HG02943 (cell line): ENCODE data around the gene RNF113A.
A peak's percentile ranks its signal among the peaks of the same experiment; 100 is the strongest.
"Not testable (repeated sequence)": the region's sequence is repeated elsewhere in the genome, so short reads cannot be mapped to it uniquely, and the experiment has no call there.

Experiments used
- ATAC-seq: cut with Tn5 transposase; IDR thresholded peaks from one replicate; pipeline ENCODE4 v1.9.1; 2021; ENCODE audit warnings: mild to moderate bottlenecking, low read depth, moderate library complexity; ENCODE audit not compliant: unreplicated experiment

RNF113A gene

DNA sequence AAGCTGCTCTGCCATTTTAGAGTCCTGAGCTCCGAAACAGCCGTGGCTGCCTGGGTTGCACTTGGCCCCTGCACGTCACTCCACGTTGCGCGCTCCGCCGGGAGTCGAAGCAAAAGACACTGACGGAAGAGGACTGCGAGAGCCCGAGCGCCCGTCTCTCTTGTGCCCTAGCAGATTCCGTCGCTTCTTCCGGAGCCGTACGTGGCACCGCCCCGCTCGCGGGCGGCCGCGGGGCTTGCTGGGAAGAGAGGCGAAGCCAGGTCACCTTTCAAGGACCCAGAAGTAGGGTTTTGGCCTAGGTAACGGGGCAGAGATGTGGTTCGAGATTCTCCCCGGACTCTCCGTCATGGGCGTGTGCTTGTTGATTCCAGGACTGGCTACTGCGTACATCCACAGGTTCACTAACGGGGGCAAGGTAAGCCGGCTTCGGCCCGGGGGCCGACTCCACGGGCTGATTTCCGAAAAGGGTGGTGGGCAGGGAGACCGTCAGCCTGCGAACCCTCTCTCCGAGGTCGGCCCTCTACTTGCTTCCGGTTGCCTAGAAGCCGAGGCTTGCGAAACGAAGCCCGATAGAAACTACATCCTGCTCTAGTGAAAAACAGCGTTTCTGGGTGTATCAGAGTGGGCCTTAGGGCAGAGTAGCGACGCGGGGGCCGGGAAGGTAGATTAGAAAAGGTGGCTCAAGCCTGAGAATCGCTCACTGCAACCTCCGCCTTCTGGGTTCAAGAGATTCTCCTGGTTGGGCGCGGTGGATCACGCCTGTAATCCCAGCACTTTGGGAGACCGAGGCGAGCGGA, at the start of gene RNF113A, which contains the start of gene NDUFA1:
Gene RNF113A (minus strand): TSS at position 135 of the 797 bp plus-strand sequence. CDS start 120 bp downstream, at position 15.
Gene NDUFA1 (plus strand): TSS at position 234 of the 797 bp plus-strand sequence. CDS start 80 bp downstream, at position 314.
- ATAC-seq = peak; percentile 73

DNA sequence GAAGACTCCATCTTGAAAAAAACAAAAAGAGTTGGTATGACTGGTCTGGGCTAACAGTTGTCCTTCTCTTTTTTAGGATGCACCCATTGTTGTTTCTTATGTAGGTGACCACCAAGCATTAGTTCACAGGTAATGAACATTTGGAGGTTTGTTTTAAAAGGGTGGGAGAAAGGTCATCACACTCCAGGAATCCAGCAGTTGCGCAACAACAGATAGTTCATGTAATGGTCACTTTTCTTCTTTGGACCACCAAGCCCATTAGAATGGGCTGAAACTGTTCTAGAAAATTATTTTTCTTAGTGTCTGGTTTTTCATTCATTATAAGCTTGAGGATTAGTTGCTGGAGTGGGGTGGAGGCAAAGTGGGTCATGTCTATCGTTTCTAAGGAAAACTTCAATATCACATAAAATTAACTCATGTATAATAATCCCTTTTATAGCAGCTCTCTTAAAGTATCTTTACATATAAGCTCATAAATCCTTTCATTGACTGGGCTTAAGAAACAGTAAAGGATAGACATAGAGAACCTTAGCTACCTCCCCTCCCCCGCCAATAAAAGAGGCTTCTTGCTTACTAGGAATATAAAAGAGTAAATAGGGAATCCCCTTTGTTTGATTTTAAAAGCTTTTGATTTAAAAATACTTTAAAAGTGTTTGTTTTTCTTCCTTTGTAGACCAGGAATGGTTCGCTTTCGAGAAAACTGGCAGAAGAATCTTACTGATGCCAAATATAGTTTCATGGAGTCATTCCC, 48.5 kb upstream of the RNF113A start:
- ATAC-seq = no peak

DNA sequence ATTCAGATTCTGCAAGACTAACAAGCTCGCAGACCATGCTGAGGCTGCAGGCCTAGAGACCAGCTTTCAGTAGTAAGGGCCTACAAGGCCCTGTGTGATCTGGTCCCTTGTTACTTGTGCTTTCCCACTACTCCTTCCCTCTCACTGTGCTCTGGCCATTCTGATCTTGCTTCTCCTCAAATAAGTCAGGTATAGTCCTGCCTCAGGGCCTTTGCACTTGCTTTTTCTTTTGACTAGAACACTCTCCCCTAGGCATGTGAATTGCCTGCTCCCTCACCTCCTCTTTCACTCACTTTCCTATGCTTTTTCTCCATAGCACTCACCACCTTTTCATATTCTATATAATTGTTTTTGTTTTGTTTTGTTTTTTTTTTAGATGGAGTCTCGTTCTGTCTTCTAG, 46.3 kb upstream of the RNF113A start:
- ATAC-seq = no peak

DNA sequence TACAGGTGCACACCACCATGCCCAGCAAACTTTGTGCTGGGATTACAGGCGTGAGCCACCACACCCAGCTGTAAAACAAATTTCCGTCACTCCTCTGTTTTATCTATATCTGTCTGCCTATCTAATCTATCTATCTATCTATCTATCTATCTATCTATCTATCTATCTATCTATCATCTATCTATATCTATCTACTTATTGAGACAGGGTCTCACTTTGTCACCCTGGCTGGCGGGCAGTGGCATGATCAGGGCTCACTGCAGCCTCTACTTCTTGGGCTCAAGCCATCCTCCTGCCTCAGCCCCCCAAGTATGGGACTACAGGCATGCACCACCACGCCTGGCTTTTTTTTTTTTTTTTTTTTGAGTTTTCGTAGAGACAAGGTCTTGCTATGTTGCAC, 44.8 kb upstream of the RNF113A start:
- ATAC-seq = no peak

DNA sequence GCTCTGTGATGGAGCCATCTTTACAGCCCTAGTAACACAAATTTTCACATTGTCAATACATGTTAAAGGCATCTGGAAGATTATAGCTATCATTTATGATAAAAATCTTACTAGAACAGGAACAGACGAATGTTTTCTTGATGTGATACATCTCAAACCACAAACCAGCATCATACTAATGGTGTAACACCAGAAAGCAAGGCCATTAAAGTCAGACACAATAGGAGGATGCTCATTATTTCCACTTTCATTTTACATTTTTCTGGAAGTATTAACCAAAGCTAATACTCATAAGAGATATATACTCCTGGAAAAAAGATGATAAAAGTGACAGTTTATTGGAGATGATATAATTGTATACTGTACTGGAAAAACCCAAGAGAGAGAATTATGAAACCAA, 29.4 kb upstream of the RNF113A start:
- ATAC-seq = no peak

DNA sequence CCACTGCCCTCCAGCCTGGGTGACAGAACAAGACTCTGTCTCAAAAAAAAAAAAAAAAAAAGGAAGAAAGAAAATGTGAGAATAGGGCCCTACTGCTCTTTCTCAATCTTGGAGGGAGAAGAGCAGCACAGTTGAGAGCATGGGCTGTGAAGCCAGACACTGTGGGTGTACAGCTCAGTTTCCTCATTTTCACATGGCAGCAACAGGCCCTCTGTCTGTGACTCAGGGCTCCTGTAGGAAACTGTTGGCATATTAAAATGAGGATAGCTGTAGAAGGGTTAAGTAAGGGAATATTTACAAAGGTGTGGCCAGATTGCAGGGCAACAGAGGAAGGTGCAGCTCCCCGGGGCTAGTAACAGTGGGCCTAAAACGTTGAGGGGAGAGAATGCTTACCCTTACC, 27.6 kb upstream of the RNF113A start:
- no peak for ATAC-seq

DNA sequence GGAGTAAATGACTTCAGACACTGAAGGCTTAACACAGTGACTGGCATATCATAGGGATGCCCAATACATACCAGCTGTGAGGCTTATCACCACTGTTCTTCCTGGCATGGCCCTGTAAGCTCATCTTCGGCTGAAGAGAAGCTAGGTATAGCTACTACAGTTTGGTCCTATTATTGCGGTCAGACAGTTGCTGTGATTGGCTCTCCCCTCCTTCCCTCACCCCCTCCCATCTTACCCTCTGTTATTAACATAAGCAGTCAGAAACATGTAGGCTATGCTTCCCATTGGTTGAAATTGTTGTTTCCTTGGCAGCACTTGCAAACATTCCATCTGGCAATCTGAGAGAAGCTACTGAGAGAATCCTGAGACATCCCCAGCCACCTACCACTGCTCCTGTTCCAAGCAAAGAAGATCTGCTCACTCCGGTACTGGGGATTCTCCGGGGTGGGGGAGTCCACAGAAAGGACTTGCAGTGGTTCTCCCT, 24.4 kb upstream of the RNF113A start, which contains the start of gene AKAP14:
Gene AKAP14 (plus strand): TSS at position 51 of the 484 bp plus-strand sequence. CDS start 7,331 bp downstream, outside the sequence.
- no peak for ATAC-seq

DNA sequence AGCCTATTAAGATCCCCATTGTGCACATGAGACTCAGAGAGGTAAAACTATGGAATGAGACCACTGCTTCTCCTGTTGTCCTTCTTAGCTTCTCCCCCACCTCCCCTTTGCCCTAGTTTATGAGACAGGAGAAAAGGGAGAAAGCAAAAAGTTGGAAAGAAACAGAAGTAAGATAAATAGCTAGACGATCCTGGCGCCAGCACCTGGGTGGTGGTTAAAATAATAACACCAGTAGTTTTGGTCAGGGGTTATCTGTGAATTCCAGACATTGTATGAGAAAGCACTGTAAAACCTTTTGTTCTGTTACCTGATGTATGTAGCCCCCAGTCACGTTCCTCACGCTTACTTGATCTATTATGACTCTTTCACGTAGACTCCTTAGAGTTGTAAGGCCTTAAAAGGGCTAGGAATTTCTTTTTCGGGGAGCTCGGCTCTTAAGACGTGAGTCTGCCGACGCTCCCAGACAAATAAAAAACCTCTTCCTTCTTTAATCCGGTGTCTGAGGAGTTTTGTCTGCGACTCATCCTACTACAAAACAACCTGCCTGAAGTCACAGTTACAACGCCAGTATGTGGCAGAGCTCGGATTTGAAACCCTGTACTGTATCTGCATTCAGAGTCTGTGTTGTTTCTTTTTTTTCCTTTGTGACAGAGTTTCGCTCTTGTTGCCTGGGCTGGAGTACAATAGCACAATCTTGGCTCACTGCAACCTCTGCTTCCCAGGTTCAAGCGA, 20.6 kb upstream of the RNF113A start:
- ATAC-seq = not testable (repeated sequence)

DNA sequence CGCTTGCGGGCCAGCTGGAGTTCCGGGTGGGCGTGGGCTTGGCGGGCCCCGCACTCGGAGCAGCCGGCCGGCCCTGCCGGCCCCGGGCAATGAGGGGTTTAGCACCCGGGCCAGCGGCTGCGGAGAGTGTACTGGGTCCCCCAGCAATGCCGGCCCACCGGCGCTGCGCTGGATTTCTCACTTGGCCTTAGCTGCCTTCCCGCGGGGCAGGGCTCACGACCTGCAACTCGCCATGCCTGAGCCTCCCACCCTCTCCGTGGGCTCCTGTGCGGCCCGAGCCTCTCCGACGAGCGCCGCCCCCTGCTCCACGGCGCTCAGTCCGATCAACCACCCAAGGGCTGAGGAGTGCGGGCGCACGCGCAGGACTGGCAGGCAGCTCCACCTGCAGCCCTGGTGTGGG, 19.1 kb upstream of the RNF113A start:
- not testable (repeated sequence) for ATAC-seq

DNA sequence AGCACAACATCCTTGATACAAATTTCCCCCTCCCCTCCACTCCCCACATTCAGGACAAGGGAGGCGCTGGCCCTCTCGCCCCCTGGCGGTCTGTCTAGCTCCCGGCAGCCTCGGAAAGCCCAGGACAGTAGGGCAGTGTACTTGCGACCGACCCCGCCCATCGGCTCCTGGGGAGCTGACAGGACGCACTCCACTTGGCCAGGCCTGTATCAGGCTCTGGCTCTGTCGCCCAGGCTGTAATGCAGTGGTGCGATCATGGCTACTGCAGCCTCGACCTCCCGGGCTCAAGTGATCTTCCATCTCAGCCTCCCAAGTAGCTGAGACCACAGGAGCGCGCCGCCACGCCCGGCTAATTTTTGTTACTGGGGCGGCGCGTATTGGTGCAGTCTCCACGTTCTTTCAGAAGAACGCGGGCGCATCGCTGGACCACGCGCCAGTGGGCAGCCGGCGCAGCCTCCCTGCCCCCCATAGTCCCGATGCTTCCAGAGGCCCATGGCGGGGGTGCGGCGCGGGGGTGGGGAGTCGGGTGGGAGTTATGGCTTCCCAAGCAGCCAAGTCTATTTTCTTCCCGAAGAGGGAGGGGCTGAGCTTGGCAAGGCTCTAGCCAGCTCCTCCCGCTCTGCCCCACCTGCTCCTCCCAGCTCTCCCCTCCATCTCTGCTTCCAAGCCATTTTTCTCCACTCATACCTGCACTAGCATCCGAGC, 16.3 kb upstream of the RNF113A start:
- no peak for ATAC-seq

DNA sequence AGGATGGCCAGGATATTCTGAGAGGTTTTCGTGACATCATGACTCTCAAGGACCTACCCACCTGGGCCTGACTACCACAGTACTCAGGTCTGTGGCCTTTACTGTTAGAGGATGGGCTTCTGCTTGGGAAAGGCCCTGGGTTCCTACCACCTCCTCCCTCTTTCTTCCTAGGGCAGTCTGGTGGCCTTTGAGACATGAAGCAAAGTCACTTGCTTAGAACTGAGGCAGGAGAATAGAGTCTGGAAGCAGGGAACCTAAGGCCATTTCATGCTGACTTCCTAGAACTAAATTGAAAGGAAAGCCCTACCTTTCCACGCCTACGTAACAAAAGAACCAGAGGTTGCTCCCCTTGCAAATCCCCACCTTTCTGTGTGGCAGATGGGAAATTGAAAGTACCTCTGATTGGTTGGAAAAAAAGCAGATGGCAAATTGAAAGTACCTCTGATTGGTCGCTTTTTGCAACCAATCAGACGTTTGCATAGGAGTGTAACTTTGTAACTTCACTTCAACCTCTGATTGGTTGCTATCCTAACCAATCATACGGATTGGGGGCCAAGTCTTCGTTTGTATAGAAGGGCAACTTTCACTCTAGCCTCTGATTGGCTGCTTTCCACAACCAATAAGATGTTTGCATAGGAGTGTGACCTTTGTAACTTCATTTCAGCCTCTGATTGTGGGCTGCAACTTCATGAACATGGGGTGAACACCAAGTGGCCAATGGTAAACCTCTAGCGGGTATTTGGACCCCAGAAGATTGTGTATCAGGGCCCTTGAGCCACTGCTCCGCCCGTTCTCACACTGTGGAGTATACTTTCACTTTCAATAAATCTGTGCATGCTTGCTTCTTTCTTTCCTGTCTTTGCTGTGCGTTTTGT, 14.3 kb upstream of the RNF113A start:
- no peak for ATAC-seq

DNA sequence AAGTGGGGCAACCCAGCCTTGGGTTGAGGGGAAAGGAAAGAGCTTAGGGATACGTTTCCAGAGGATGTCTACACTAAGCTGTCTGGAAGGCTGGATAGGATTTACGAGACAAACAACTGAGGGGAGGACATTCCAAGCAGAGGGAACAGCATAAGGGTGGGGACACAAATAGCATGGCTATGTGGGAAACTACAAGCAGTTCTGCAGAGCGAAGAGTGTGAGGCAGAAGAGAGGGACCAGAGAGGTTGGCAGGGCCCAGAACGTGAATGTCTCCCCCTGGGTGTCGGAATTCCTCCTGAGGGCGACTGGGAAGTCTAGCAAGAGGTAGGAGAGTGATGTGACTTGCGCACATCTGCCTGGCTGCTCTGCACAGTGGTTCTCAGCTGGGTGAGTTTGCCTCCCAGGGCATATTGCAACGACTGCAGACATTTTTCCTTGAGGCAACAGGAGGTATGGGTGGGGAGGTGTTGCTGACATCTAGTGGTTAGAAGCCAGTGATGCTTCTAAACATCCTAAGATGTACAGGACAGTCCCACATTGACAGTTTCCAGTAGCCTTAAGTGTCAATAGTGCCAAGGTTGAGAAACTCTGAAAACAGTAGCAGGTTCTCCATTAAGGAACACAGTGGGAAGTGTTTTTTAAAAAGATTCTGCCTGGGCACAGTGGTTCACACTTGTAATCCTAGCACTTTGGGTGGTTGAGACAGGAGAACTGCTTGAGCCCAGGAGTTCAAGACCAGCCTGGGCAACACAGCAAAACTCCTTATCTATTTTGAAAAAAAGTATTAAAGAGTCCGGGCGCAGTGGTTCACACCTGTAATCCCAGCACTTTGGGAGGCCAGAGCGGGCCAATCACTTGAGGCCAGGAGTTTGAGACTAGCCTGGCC, 9.3 kb upstream of the RNF113A start:
- ATAC-seq = peak; percentile 85

DNA sequence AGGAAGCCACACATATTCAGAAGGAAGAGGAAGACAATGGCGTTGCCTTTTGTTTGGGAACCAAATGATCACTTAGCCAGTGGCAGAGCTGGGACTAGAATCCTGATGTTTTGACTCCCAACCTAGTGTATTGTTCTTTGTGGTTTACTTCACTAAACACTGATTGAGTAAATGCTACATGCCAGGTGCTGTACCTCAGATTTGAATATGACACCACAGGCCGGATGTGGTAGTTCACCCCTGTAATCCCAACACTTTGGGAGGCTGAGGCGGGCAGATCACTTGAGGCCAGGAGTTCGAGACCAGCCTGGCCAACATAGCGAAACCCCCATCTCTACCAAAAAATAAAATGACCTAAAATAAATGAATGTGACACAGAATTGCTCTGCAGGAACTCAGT, 8.5 kb upstream of the RNF113A start:
- ATAC-seq = no peak

DNA sequence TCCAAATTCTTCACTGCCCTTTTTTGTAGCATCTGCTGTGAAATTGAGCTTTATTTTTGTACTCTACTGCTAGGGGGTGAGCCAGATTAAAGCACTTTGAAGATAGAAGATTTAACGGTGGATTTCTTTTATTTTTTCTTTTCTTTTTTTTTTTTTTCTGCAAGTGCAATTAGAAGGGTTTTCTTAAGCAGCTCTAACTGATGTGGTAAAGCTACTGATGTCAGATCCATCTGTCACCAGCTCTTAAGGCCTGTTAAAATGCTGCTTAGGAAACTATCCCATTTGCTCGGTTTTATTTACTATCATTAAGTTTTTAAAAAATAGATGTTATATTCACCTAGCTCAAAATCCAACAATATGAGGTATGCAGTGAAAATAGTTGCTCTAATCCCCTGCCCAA, 7.2 kb upstream of the RNF113A start:
- ATAC-seq = no peak

DNA sequence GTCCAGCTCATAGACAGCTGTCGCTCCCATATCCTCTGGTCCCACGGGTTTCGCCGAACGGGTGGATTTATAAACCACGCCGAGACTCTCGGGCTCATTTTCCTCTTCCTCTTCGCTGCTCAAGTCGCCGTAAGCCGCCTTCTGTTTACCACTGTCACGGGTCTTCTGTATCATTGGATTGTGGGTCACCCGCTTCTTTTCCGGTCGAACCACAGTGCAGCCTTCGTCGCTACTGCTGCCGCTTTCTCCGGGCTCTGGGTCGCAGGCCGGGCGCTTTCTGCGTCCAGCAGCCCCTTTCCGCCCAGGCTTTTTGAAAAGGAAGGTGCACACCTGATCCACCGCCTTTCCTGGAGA, 311 bp downstream of the RNF113A start:
- peak; percentile 42 for ATAC-seq

DNA sequence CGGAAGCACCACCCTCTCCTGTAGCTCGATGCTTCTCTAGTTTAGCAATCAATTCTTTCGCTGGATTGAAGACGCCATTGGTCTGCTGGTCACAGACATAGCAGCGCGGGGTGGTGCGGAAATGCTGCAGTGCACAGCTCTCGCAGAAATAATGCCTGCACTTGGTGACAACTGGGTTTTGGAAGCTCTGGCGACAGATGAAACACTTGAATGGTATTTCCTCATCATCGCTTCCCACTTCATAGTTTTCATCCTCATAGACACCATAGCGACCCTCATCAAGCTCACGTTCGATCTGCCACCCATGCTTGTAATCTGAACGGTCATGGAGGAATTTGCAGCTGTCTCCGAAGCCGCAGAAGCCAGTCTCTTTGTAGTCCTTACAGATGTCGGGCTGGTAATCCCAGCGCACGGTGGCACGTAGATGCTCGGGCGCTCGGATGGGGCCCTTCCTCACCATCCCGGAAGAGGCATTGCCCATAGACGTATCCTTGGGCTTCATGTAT, 854 bp downstream of the RNF113A start:
- ATAC-seq = peak; percentile 15

DNA sequence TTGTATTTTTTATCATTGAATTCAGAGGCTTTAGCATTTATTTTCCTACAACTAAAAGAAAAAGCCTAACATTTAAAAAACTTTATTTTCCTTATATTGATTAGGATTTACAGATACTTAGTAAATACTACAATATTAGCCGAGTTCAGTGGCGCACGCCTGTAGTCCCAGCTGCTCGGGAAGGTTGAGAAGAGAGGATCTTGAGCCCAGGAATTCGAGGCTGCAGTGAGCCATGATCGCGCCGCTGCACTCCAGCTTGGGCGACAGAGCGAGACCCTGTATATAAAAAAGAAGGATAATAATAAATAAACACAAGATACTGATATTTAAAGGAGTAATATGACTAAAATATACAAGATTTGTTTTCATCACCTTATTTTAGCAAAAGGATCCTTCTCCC, 18.1 kb downstream of the RNF113A start:
- no peak for ATAC-seq
